ENCODE results near the gene SRP54.

SRP54 gene

GRCh38 chr14:34937876-34938275 lies 44.9 kb upstream of the SRP54 start:
- Histone ChIP-seq H3K9ac (ENCODE audit: low read length) (no peak overlapping the region), H3K18ac (ENCODE audit: low read length) (no peak overlapping the region), H3K4ac (ENCODE audit: low read depth, low read length) (no peak overlapping the region), H3K4me1 (ENCODE audit: control insufficient read depth in 1 of 2, insufficient read depth in 2 of 2, low read length in 2 of 2) (no peaks in the 10 kb centered on the region), H2BK12ac (ENCODE audit: low read length) (no peak overlapping the region), H3K79me1 (ENCODE audit: low read length) (no peaks in the 10 kb centered on the region), H4K12ac (ENCODE audit: low read depth, low read length) (no peak overlapping the region), H4K91ac (ENCODE audit: low read depth, low read length) (no peak overlapping the region), H3K27me3 (ENCODE audit: insufficient read depth, low read length) (no peaks in the 10 kb centered on the region), H3K14ac (ENCODE audit: low read length) (no peak overlapping the region), H2AK5ac (ENCODE audit: low read length) (no peak overlapping the region), H3K23ac (ENCODE audit: low read length) (no peak overlapping the region), H3K27ac (ENCODE audit: low read depth, low read length) (no peak overlapping the region), H2AFZ (ENCODE audit: insufficient read depth, low read length, poor library complexity) (no peak overlapping the region), H3K4me2 (ENCODE audit: low read length) (no peak overlapping the region), H2BK5ac (ENCODE audit: low read depth, low read length, poor library complexity) (no peak overlapping the region), H3K79me2 (ENCODE audit: control insufficient read depth, insufficient read depth, low read length, poor library complexity) (no peaks in the 10 kb centered on the region), H3K9me3 (ENCODE audit: insufficient read depth, low read depth, low read length) (no peaks in the 10 kb centered on the region), H2BK120ac (ENCODE audit: insufficient read depth, low read length, poor library complexity) (no peak overlapping the region), H3K36me3 (ENCODE audit: control insufficient read depth in 1 of 2, insufficient read depth in 2 of 2, low read length in 2 of 2) (no peaks in the 10 kb centered on the region), H3K4me3 (ENCODE audit: low read depth, low read length) (no peak overlapping the region), H4K8ac (ENCODE audit: low read depth, low read length) (no peak overlapping the region)
- no peak for DNase-seq
- no CpG with 5 or more reads among the region's 3 CpGs for WGBS (ENCODE audit: extremely low coverage, insufficient coverage, insufficient read length)

- no peak overlapping the region for H3K4me3 ChIP-seq (ENCODE audit: low read depth, low read length)
Observed at GRCh38 chr14:34943506-34943905, 39.3 kb upstream of the SRP54 start.

GRCh38 chr14:34944744-34945143 lies 38.0 kb upstream of the SRP54 start:
- WGBS (ENCODE audit: extremely low coverage, insufficient coverage, insufficient read length) = no CpG with 5 or more reads among the region's 7 CpGs
- Histone ChIP-seq H4K8ac (ENCODE audit: low read depth, low read length) (no peak overlapping the region), H3K79me1 (ENCODE audit: low read length) (no peaks in the 10 kb centered on the region), H3K27ac (ENCODE audit: low read depth, low read length) (no peak overlapping the region), H3K36me3 (ENCODE audit: control insufficient read depth in 1 of 2, insufficient read depth in 2 of 2, low read length in 2 of 2) (no peaks in the 10 kb centered on the region), H2AFZ (ENCODE audit: insufficient read depth, low read length, poor library complexity) (no peak overlapping the region), H3K9ac (ENCODE audit: low read length) (no peak overlapping the region), H2BK120ac (ENCODE audit: insufficient read depth, low read length, poor library complexity) (no peak overlapping the region), H3K14ac (ENCODE audit: low read length) (no peak overlapping the region), H4K12ac (ENCODE audit: low read depth, low read length) (no peak overlapping the region), H3K4ac (ENCODE audit: low read depth, low read length) (no peak overlapping the region), H3K18ac (ENCODE audit: low read length) (no peak overlapping the region), H2AK5ac (ENCODE audit: low read length) (no peak overlapping the region), H3K27me3 (ENCODE audit: insufficient read depth, low read length) (no peaks in the 10 kb centered on the region), H3K9me3 (ENCODE audit: insufficient read depth, low read depth, low read length) (peaks cover 3% of the 10 kb centered on the region), H3K4me3 (ENCODE audit: low read depth, low read length) (no peak overlapping the region), H2BK5ac (ENCODE audit: low read depth, low read length, poor library complexity) (no peak overlapping the region), H2BK12ac (ENCODE audit: low read length) (no peak overlapping the region), H3K4me2 (ENCODE audit: low read length) (no peak overlapping the region), H3K23ac (ENCODE audit: low read length) (no peak overlapping the region), H4K91ac (ENCODE audit: low read depth, low read length) (no peak overlapping the region), H3K4me1 (ENCODE audit: control insufficient read depth in 1 of 2, insufficient read depth in 2 of 2, low read length in 2 of 2) (no peaks in the 10 kb centered on the region), H3K79me2 (ENCODE audit: control insufficient read depth, insufficient read depth, low read length, poor library complexity) (no peaks in the 10 kb centered on the region)
- no peak for DNase-seq

More at GRCh38 chr14:34943506-34943905, 39.3 kb upstream of the SRP54 start:
- Histone ChIP-seq H3K14ac (ENCODE audit: low read length) (no peak overlapping the region), H3K9ac (ENCODE audit: low read length) (no peak overlapping the region), H3K79me1 (ENCODE audit: low read length) (no peaks in the 10 kb centered on the region), H2BK120ac (ENCODE audit: insufficient read depth, low read length, poor library complexity) (no peak overlapping the region), H2AK5ac (ENCODE audit: low read length) (no peak overlapping the region), H3K27me3 (ENCODE audit: insufficient read depth, low read length) (no peaks in the 10 kb centered on the region), H4K12ac (ENCODE audit: low read depth, low read length) (no peak overlapping the region), H3K36me3 (ENCODE audit: control insufficient read depth in 1 of 2, insufficient read depth in 2 of 2, low read length in 2 of 2) (no peaks in the 10 kb centered on the region), H3K27ac (ENCODE audit: low read depth, low read length) (no peak overlapping the region), H3K4me1 (ENCODE audit: control insufficient read depth in 1 of 2, insufficient read depth in 2 of 2, low read length in 2 of 2) (no peaks in the 10 kb centered on the region), H2AFZ (ENCODE audit: insufficient read depth, low read length, poor library complexity) (no peak overlapping the region), H3K23ac (ENCODE audit: low read length) (no peak overlapping the region), H3K4me2 (ENCODE audit: low read length) (no peak overlapping the region), H3K18ac (ENCODE audit: low read length) (no peak overlapping the region), H3K4ac (ENCODE audit: low read depth, low read length) (no peak overlapping the region), H4K91ac (ENCODE audit: low read depth, low read length) (no peak overlapping the region), H2BK5ac (ENCODE audit: low read depth, low read length, poor library complexity) (no peak overlapping the region), H3K79me2 (ENCODE audit: control insufficient read depth, insufficient read depth, low read length, poor library complexity) (no peaks in the 10 kb centered on the region), H4K8ac (ENCODE audit: low read depth, low read length) (no peak overlapping the region), H2BK12ac (ENCODE audit: low read length) (no peak overlapping the region), H3K9me3 (ENCODE audit: insufficient read depth, low read depth, low read length) (peaks cover 3% of the 10 kb centered on the region)
- DNase-seq = no peak

- no peak for DNase-seq
- no peaks in the 10 kb centered on the region for H3K27me3 ChIP-seq (ENCODE audit: insufficient read depth, low read length)
- H3K4me3 ChIP-seq (ENCODE audit: low read depth, low read length) = no peak overlapping the region
- H3K27ac ChIP-seq (ENCODE audit: low read depth, low read length) = no peak overlapping the region
- H3K14ac ChIP-seq (ENCODE audit: low read length) = no peak overlapping the region
- peaks cover 3% of the 10 kb centered on the region for H3K9me3 ChIP-seq (ENCODE audit: insufficient read depth, low read depth, low read length)
- H2AFZ ChIP-seq (ENCODE audit: insufficient read depth, low read length, poor library complexity) = no peak overlapping the region
- no peak overlapping the region for H3K4ac ChIP-seq (ENCODE audit: low read depth, low read length)
- H3K9ac ChIP-seq (ENCODE audit: low read length) = no peak overlapping the region
- no peaks in the 10 kb centered on the region for H3K4me1 ChIP-seq (ENCODE audit: control insufficient read depth in 1 of 2, insufficient read depth in 2 of 2, low read length in 2 of 2)
- H3K79me2 ChIP-seq (ENCODE audit: control insufficient read depth, insufficient read depth, low read length, poor library complexity) = no peaks in the 10 kb centered on the region
- H4K12ac ChIP-seq (ENCODE audit: low read depth, low read length) = no peak overlapping the region
- no peak overlapping the region for H2AK5ac ChIP-seq (ENCODE audit: low read length)
- no peak overlapping the region for H3K23ac ChIP-seq (ENCODE audit: low read length)
- WGBS (ENCODE audit: extremely low coverage, insufficient coverage, insufficient read length) = no CpG with 5 or more reads among the region's 1 CpG
- H2BK120ac ChIP-seq (ENCODE audit: insufficient read depth, low read length, poor library complexity) = no peak overlapping the region
- no peak overlapping the region for H4K8ac ChIP-seq (ENCODE audit: low read depth, low read length)
- H3K4me2 ChIP-seq (ENCODE audit: low read length) = no peak overlapping the region
- no peaks in the 10 kb centered on the region for H3K36me3 ChIP-seq (ENCODE audit: control insufficient read depth in 1 of 2, insufficient read depth in 2 of 2, low read length in 2 of 2)
- H2BK12ac ChIP-seq (ENCODE audit: low read length) = no peak overlapping the region
- no peak overlapping the region for H4K91ac ChIP-seq (ENCODE audit: low read depth, low read length)
- H2BK5ac ChIP-seq (ENCODE audit: low read depth, low read length, poor library complexity) = no peak overlapping the region
- H3K79me1 ChIP-seq (ENCODE audit: low read length) = no peaks in the 10 kb centered on the region
- H3K18ac ChIP-seq (ENCODE audit: low read length) = no peak overlapping the region
Observed at GRCh38 chr14:34946699-34947098, 36.1 kb upstream of the SRP54 start.

All from trophoblast cell (in vitro differentiated cells and primary cell).